Heart left ventricle (tissue), 13 donors: ENCODE results near the gene DOCK7.

ENCODE experiments used
- POLR2A ChIP-seq, 2 donors: fragments of 450-650 bp; IDR thresholded peaks; one replicate each; pipeline ENCODE4 v1.6.1; 2017; ENCODE audit warnings: antibody characterized with exemption in 2 of 2, mild to moderate bottlenecking in 2 of 2, moderate library complexity in 2 of 2
- TF ChIP-seq, protein P1 (sequence below), 12 donors: fragments of 200-600 bp; sonication (generic) in 4 of 12; IDR thresholded peaks; one replicate each; pipeline versions ENCODE4 v1.5.0 to v1.8.0; 2018 to 2022; ENCODE audit warnings: antibody characterized with exemption in 12 of 12, mild to moderate bottlenecking in 5 of 12
- donor health status: ischemic (EF 13 %, LVEDD 7.1; RV severe dilation, severe dysfunction).
- donor health status: DM: no; HTN: yes; CAD: no.
- donor health status: DM: no; HTN: no; CAD: no.
- donor health status: ischemic (EF 25% LVEDD 6.9; RV normal size, moderate dysfunction).
- donor health status: ischemic (EF 25% LVEDD 5.7; RV mildly dilated, moderate dysfunction).
- donor health status: ischemic (EF 35%, LVEDD 5.7; RV mildly dilated, moderate dysfunction).
- donor health status: nonischemic (EF 11% LVEDD 7.7; RV severe dilation, severe dysfunction).
- donor health status: DM: yes; HTN: yes; CAD: no.
- donor health status: PGD.
- donor health status: ischemic (EF 29% LVEDD 5.4; RV normal size, mild dysfunction).
- donor health status: nonischemic (EF 23%, LVEDD 6.1; RV moderate dilation, normal function).

DNA sequence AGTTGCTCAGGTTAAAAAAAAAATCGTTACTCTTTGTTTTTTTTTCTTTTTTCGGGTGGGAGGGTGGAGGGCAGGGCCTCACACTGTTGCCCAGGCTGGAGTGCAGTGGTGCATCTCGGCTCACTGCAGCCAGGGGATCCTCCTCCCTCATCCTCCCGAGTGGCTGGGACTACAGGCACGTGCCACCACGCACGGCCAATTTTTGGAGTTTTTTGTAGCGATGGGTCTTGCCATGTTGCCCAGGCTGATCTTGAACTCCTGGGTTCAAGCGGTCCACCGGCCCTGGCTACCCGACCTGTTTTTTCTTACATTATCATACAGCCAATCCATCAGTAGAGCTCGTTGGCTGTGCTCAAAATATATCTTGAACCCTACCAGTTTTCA, 253.6 kb downstream of the DOCK7 start:
- TF ChIP-seq, protein P1, sequence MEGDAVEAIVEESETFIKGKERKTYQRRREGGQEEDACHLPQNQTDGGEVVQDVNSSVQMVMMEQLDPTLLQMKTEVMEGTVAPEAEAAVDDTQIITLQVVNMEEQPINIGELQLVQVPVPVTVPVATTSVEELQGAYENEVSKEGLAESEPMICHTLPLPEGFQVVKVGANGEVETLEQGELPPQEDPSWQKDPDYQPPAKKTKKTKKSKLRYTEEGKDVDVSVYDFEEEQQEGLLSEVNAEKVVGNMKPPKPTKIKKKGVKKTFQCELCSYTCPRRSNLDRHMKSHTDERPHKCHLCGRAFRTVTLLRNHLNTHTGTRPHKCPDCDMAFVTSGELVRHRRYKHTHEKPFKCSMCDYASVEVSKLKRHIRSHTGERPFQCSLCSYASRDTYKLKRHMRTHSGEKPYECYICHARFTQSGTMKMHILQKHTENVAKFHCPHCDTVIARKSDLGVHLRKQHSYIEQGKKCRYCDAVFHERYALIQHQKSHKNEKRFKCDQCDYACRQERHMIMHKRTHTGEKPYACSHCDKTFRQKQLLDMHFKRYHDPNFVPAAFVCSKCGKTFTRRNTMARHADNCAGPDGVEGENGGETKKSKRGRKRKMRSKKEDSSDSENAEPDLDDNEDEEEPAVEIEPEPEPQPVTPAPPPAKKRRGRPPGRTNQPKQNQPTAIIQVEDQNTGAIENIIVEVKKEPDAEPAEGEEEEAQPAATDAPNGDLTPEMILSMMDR (IDR thresholded peaks at IDR 0.05) = no peak
- no peak for TF ChIP-seq POLR2A (IDR thresholded peaks at IDR 0.05)
